Nephron progenitor cell (in vitro differentiated cells): ENCODE results near the gene PTPN21.

Source experiments
- DNase-seq: peaks from one replicate; pipeline ENCODE4 v3.0.0; 2021
- H3K27ac Mint-ChIP-seq: 2 replicates; pipeline ENCODE4 v1.8.0; 2021; ENCODE audit warnings: mild to moderate bottlenecking, moderate library complexity, mixed read lengths
- H3K27me3 Mint-ChIP-seq: 2 replicates; pipeline ENCODE4 v1.8.0; 2021; ENCODE audit warnings: mild to moderate bottlenecking, low read depth, mixed read lengths; ENCODE audit not compliant: poor library complexity
- H3K36me3 Mint-ChIP-seq: 2 replicates; pipeline ENCODE4 v1.8.0; 2021; ENCODE audit warnings: low read depth, mixed read lengths
- H3K4me1 Mint-ChIP-seq: 2 replicates; pipeline ENCODE4 v1.8.0; 2021; ENCODE audit warnings: mixed read lengths
- H3K4me3 Mint-ChIP-seq: 2 replicates; pipeline ENCODE4 v1.8.0; 2021; ENCODE audit warnings: mild to moderate bottlenecking, moderate library complexity, mixed read lengths
- H3K9me3 Mint-ChIP-seq: 2 replicates; pipeline ENCODE4 v1.8.0; 2021; ENCODE audit warnings: mild to moderate bottlenecking, moderate library complexity, mixed read lengths
- CTCF ChIP-seq: fragments of 200-600 bp; sonication (generic); IDR thresholded peaks from 2 replicates; pipeline ENCODE4 v1.5.0; 2021; ENCODE audit warnings: antibody characterized with exemption

PTPN21 gene

GRCh38 chr14:88479574-88479987, 75.2 kb downstream of the PTPN21 start:
- Mint-ChIP-seq H3K27me3 (no peaks in the 10 kb centered on the region), H3K36me3 (peaks cover 81% of the 10 kb centered on the region), H3K4me1 (no peaks in the 10 kb centered on the region), H3K9me3 (no peaks in the 10 kb centered on the region), H3K4me3 (no peak overlapping the region), H3K27ac (no peak overlapping the region)
- no peak for TF ChIP-seq CTCF
- no peak for DNase-seq

- no peaks in the 10 kb centered on the region for H3K9me3 Mint-ChIP-seq
- no peak for DNase-seq
- H3K27me3 Mint-ChIP-seq: no peaks in the 10 kb centered on the region
- no peak overlapping the region for H3K4me3 Mint-ChIP-seq
- peaks cover 85% of the 10 kb centered on the region for H3K36me3 Mint-ChIP-seq
- no peak overlapping the region for H3K27ac Mint-ChIP-seq
- TF ChIP-seq CTCF: no peak
- no peaks in the 10 kb centered on the region for H3K4me1 Mint-ChIP-seq
Observed at GRCh38 chr14:88478931-88479330, 75.9 kb downstream of the PTPN21 start.

- Mint-ChIP-seq H3K27ac (no peak overlapping the region), H3K36me3 (peaks cover 86% of the 10 kb centered on the region), H3K27me3 (no peaks in the 10 kb centered on the region), H3K9me3 (no peaks in the 10 kb centered on the region), H3K4me3 (no peak overlapping the region), H3K4me1 (no peaks in the 10 kb centered on the region)
- TF ChIP-seq CTCF: no peak
- no peak for DNase-seq
Observed at GRCh38 chr14:88477513-88478250, 77.1 kb downstream of the PTPN21 start.

- TF ChIP-seq CTCF: no peak
- Mint-ChIP-seq H3K4me1 (no peaks in the 10 kb centered on the region), H3K9me3 (no peaks in the 10 kb centered on the region), H3K4me3 (no peak overlapping the region), H3K27me3 (no peaks in the 10 kb centered on the region), H3K27ac (no peak overlapping the region), H3K36me3 (peaks cover 81% of the 10 kb centered on the region)
- DNase-seq: no peak
Observed at GRCh38 chr14:88476825-88477224, 78.0 kb downstream of the PTPN21 start.

- Mint-ChIP-seq H3K27ac (no peak overlapping the region), H3K36me3 (peaks cover 83% of the 10 kb centered on the region), H3K4me3 (no peak overlapping the region), H3K27me3 (no peaks in the 10 kb centered on the region), H3K9me3 (no peaks in the 10 kb centered on the region), H3K4me1 (no peaks in the 10 kb centered on the region)
- TF ChIP-seq CTCF: no peak
- no peak for DNase-seq
Observed at GRCh38 chr14:88476214-88476774, 78.5 kb downstream of the PTPN21 start.

GRCh38 chr14:88473791-88474190, 81.0 kb downstream of the PTPN21 start:
- Mint-ChIP-seq H3K27ac (no peak overlapping the region), H3K36me3 (peaks cover 83% of the 10 kb centered on the region), H3K4me3 (no peak overlapping the region), H3K9me3 (no peaks in the 10 kb centered on the region), H3K27me3 (no peaks in the 10 kb centered on the region), H3K4me1 (no peaks in the 10 kb centered on the region)
- no peak for DNase-seq
- TF ChIP-seq CTCF: no peak
